Measurements from ENCODE around the gene MRS2.

The MRS2 gene

GRCh38 chr6:24430086-24430485 lies 27.4 kb downstream of the MRS2 start:
- no peak for DNase-seq (ENCODE audit: low read depth)

GRCh38 chr6:24431045-24431451 lies 28.3 kb downstream of the MRS2 start:
- peak; percentile 43 for DNase-seq (ENCODE audit: low read depth)

GRCh38 chr6:24432611-24433010 lies 29.9 kb downstream of the MRS2 start:
- no peak for DNase-seq (ENCODE audit: low read depth)

GRCh38 chr6:24436979-24437378 lies 34.2 kb downstream of the MRS2 start:
- no peak for DNase-seq (ENCODE audit: low read depth)

- DNase-seq (ENCODE audit: low read depth): no peak
Measured at GRCh38 chr6:24439858-24440539, 37.3 kb downstream of the MRS2 start.

GRCh38 chr6:24440897-24441598 lies 38.3 kb downstream of the MRS2 start:
- DNase-seq (ENCODE audit: low read depth): no peak

- no peak for DNase-seq (ENCODE audit: low read depth)
Measured at GRCh38 chr6:24441599-24441904, 38.8 kb downstream of the MRS2 start.

GRCh38 chr6:24444588-24444987 lies 41.9 kb downstream of the MRS2 start:
- no peak for DNase-seq (ENCODE audit: low read depth)

- DNase-seq (ENCODE audit: low read depth): no peak
Measured at GRCh38 chr6:24445704-24446103, 43.0 kb downstream of the MRS2 start.

- no peak for DNase-seq (ENCODE audit: low read depth)
Measured at GRCh38 chr6:24446670-24447069, 43.9 kb downstream of the MRS2 start.

GRCh38 chr6:24448396-24448795 lies 45.7 kb downstream of the MRS2 start:
- no peak for DNase-seq (ENCODE audit: low read depth)

GRCh38 chr6:24448828-24449525 lies 46.2 kb downstream of the MRS2 start:
- DNase-seq (ENCODE audit: low read depth): no peak

- no peak for DNase-seq (ENCODE audit: low read depth)
Measured at GRCh38 chr6:24451581-24452388, 49.0 kb downstream of the MRS2 start.

GRCh38 chr6:24453921-24454320 lies 51.2 kb downstream of the MRS2 start:
- DNase-seq (ENCODE audit: low read depth): no peak

- no peak for DNase-seq (ENCODE audit: low read depth)
Measured at GRCh38 chr6:24454452-24454851, 51.7 kb downstream of the MRS2 start.

GRCh38 chr6:24455061-24455460 lies 52.3 kb downstream of the MRS2 start:
- no peak for DNase-seq (ENCODE audit: low read depth)

GRCh38 chr6:24458134-24458533 lies 55.4 kb downstream of the MRS2 start:
- no peak for DNase-seq (ENCODE audit: low read depth)

- DNase-seq (ENCODE audit: low read depth): no peak
Measured at GRCh38 chr6:24458941-24459340, 56.2 kb downstream of the MRS2 start.

GRCh38 chr6:24460966-24461365 lies 58.2 kb downstream of the MRS2 start:
- no peak for DNase-seq (ENCODE audit: low read depth)

GRCh38 chr6:24464253-24465038 lies 61.7 kb downstream of the MRS2 start:
- DNase-seq (ENCODE audit: low read depth): no peak

GRCh38 chr6:24469811-24470210 lies 67.1 kb downstream of the MRS2 start:
- no peak for DNase-seq (ENCODE audit: low read depth)

GRCh38 chr6:24472181-24472580 lies 69.4 kb downstream of the MRS2 start:
- DNase-seq (ENCODE audit: low read depth): no peak
